NCI-H460 (cell line): Measurements from ENCODE around the gene ABHD15. TPM values are rescaled to one million over a fixed set of nuclear protein-coding genes. Genes with fewer than 3 reads are reported as not detected.

Experiments used
- DNase-seq: peaks from one replicate; pipeline ENCODE4 v3.0.0-alpha.2; 2016; ENCODE audit warnings: low read depth; ENCODE audit errors: extremely low read depth
- total RNA-seq: library from RNA; depleted of rRNA; stranded (reverse); fragments of >200 nt; shearing (Covaris generic); gene quantifications from 2 replicates; pipeline ENCODE4 v1.2.3, GENCODE V29; 2014

Gene ABHD15
- total RNA-seq, 1 experiment from 2014 or later, result 14.0 TPM

DNA sequence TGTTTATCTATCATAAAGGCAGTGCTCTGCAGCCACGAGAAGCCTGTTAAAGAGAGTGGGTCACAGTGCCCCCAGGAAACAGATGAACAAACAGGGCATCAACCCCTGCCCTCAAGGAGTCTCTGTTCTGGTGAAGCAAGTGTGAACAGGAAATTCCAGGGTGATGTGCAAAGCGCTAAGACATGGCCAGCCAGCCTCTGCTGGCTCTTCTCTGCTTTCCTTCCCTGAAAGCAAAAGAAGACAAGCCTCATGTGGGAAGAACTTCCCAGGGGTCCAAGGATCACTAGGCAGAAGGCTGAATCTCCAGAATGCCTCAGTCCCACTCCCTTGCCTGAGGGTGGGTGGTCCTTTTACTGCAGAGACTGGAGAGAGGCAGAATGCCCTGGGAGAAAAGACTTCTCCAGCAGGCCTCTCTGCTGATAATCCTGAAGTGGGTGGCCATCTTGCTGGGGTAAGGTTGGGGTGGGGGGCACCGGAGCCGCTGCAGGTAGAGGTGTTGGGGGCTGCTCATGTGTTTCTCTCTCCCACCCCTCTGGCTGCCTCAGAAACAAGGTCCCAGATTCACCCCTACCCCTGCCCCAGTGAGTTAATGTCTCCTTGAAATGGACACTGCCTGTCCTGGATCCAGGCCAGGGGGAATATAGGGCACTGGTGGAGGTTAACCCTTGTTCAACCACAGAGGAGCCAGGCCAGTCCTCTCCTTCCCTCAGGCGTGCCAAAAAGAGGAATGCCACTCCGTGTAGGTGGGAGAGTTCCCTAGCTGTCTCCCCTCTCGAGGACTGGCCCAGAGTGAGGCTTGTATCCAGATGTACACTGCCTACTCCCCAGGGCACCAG, 28.5 kb upstream of the ABHD15 start:
- no peak for DNase-seq

DNA sequence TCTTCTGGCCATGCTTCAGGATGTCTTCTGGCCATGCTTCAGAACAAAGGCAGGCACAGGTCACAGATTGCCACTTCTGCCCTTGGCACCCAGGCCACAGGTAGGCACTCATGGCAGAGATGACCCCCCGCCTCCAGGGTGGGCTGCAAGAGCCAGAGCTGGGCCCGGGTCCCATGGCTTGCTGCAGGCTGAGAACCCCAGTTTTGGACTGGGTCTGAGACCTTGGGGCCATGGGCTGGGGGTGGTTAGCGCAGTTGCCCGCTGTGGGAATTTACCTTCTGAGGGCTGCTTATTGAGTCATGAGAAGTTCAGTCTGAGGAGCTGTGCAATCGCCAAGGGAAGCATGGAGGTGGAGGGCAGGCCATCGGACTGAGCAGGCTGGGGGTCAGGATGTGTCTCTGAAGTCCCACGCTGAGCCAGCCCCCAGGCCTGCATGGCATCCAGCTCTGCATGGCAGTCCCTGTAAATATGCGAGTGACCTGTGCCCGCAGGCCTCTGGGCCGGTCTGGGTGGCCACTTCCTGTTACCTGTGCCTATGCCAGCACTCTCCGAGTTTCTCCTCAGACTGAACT, 27.8 kb upstream of the ABHD15 start:
- DNase-seq, result no peak

DNA sequence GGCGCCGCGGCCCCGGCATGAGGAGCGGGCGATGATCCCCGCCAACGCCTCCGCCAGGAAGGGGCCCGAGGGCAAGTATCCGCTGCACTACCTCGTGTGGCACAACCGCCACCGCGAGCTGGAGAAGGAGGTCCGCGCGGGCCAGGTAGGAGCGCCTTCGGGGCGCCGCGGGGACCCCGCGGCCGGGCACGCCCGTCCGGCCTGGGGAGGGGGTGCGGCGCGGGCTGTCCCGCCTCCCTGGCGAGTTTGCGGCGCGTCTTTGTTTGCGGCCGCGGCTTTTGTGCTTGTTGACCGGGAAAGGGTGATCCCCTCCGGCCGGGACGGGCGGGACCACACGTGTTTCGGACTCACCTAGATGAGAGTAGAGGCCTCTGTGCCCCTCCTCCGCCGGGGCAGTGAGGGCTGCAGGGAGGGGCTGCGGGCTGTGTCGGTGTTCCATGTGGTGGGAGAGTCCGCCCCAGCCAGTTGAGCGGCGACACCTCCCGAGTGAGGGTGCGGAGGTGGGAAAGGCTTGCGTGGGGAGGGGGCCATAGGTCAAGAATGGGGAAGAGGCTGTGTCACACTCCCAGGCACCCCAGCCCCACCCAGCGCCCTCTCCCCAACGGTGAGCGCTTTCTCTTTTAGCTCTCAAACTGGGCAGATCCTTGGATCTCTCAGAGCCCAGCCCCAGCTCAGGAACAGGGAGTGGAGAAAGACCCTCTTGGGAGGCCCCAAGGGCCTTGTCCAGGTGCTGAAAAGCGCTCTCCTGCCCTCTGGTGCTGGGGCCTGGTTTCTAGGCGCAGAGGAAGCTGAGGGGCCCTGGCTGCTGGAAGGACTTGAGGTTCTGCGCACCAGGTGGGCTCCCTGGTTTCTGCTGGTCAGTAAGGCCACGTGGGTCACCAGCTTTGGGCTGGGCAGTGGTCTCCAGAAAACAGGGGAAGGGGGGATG, 27.0 kb upstream of the ABHD15 start:
- no peak for DNase-seq

DNA sequence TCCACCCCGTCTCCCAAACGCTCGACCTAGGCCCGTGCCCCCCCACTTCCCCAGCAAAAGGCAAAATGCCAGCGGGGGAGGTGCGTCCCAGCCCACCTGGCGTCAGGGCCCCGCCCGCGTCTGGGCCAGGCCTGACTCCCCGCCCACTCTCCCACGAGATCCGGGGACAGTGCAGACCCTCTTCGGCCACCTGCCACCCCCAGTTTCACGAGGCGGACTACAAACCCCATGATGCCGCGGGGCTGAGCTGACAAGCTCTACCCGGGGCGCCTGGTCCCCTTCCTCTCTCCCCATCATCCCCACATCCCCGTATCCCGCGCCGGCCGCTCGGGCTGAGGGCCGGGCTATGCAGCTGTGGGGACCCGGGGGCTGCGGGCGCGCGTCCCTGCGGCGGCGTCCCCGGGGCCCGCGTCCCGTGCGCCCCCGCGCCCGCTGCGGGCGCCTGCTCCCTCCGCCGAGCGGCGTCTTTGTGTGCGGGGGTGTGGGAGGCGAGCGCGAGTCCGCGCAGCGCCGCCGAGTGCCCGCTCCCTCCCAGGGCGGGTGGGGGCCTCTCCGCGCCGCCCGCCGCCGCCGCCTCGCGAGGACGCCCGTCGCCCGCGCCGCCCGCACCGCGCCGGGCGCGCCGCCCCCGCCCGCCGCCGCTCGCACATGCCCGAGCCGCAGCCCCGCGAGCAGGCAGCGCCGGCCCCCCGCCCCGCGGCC, 26.2 kb upstream of the ABHD15 start, which contains the start of gene ANKRD13B:
Gene ANKRD13B, plus strand, starts transcription at position 283 of the 702 bp plus-strand sequence. CDS start 490 bp downstream, outside the sequence.
- no peak for DNase-seq

DNA sequence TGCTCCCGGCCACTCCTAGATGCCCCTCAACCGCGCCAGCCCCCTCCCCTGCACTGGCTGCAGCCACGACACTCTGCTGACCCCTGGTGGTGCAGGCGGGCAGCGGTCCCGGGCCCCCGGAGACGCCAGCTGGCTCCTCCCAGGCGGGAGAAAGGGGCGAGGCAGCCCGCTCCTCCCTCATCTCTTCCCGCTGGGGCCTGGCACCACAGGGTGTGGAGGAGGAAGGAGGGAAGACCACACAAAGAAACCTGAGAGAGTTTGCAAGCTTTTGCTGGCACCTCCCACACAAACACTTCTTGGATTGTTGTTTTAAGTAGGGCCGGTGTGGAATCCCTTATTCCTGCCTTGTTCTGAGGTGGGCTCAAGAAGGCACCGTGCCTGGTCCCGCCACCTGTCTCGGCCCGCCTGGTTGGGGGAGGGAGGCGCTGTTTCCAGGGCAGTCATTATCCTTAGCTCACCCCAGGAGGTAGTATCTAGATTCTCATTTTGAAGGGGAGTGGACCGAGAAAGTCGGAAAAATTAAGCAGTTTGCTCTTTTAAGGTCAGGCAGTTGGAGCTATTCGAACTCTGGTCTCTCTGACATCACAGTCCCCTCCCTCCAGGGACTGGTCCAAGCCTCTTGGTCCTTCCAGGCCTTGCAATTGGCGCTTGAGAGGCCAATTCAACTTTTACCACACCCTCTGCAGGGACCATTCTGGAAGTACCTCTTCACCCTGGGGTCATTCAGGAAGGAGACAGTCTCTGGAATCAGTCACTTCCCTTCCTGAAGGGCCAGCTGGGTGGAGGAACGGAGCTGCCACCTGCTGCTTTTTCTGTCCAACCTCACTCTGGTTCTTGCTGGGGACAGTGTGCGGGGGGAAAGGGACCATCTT, 25.1 kb upstream of the ABHD15 start:
- peak; percentile 86 for DNase-seq

DNA sequence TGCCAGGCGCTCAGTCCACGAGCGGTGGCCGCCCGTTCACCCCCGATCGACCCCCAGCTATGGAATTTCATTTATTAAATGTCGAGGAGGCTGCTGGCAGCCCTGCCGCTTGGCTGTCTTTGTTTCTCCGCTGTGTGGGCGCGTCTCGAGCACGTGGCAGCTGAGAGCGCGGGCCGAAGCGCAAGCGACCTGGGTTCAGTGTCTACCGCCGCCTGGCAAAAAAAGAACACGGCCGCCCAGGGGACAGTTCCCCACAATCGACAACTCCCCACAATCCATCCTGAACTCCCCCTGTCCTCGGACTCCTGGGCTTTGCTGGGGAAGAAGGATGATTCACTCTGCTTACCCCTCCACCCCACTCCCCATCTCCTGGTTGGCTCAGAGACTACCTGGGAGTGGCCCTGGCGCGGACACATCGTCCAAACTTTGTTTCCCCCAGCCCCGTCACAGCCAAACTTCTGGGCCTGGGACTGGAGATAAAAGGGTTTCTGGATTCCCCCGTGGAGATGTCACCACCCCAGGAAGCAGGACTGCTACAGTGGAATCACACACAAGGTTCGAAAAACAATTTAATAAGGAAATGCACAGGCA, 24.4 kb upstream of the ABHD15 start:
- no peak for DNase-seq

DNA sequence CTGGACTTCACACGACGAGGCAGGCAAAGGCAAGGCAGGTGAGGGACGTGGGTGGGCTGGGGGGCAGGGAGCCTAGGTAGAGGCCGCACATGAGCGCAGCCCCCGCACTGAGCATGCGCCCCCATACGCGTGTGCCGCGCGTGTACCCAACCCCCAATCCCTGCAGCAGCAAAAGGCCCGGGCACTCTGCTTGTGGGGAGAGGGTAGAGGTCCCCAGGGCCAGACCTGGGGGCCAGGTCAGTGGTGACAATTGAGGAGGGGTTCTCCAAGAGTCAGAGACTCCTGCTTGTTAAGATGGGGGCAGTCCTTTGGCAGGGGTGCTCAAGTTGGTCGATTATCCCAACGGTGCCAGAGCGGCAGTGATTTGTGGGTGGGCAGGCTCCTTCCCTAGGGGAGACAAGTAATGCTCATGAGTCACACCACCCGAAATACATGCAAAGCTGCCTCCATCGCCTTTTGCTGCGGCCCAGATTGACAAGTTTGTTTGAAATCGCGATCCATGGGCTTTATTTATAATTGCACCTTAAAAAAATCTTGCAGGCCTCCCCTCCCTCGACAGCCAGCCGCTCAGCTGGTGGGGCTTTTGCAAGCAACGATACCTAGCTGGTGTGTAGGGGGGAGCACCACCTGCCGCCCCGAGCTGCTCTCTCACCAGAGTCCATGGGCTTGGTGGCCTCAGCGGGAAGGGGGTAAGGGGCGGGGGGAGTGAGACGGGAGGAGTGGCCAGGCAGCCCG, 23.7 kb upstream of the ABHD15 start:
- no peak for DNase-seq

DNA sequence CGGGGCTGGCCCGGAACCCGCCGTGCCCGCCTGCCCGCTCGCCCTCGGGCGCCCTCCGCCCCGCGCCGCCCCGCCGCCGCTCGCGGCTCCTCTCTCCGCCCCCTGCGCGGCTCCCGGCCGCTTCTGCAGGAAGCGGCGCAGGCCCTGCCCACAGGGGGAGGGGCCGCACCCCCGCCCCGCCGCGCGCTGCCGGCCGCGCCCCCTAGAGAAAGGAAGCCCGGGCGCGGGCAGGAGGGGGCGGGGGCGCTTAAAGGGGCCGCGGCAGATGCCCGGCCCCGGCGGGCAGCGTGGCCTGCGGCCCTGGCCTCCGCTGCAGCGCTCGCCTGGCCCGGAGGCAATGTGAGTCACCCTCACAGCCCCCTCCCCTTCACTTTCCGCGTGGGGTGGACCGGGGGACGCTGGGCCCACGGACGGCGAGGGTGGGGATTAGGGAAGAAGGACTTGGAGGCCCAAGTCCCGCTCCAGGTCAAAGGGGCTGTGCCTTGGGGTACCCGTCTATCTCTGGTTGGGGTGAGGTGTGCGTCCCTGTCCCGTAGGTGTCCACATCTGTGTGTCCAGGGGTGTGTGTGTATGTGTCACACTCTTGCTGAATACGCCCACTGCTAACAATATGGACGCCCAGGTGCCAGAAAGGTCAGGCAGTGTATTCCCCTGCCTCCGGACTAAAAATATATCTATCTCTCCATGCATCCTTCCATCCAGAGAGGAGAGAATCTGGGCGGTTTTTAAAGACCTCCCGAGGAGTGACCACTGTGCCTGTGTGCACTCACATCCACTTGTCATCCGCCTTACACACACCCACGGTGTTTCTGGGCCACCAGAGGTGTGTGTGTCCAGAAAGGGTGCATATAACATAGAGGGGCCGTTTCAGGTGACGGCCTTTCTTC, 22.9 kb upstream of the ABHD15 start, which contains the start of gene GIT1:
Gene GIT1, minus strand, starts transcription at position 125 of the 887 bp plus-strand sequence. CDS start 270 bp downstream, outside the sequence.
- peak; percentile 81 for DNase-seq

DNA sequence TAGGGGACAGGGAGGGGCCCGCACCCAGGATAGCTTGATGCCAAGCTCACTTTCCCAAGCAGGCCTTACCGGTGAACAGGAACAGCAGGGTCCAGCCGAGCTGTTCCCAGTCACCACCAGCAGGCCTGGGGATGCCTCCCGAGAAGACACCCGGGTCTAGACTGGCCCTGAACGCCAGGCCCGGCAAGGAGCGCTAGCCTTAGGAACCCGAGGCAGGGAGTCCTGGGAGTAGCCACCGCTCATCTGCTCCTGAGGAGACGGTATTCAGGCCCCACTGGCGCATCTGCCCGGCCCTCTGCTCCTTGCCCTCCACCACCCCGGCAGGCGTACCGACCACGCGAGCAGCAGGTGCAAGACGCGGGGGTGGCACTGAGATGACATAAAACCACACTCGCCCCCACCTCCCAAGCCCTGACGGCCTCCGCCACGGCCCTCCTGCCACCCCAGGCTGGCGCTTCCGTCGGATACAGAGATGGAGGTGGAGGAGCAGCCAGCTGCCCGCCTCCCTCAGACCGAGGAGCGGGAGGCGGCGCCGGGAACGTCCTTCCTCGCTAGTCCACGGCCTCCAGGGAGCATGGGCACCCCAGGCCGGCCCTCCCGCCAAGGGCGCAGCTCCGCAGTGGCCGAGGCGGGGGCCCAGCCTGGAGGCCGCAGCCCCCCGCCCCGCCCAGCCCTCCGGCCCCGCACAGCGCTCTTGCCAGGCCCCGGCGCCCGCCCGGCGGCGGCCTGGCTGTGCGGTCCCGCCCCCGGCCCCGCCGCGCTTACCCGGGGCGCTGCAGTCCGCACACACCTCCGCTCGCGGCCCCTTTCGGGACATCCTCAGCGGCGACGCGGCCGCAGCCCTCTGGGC, 21.9 kb upstream of the ABHD15 start:
- DNase-seq, result no peak

DNA sequence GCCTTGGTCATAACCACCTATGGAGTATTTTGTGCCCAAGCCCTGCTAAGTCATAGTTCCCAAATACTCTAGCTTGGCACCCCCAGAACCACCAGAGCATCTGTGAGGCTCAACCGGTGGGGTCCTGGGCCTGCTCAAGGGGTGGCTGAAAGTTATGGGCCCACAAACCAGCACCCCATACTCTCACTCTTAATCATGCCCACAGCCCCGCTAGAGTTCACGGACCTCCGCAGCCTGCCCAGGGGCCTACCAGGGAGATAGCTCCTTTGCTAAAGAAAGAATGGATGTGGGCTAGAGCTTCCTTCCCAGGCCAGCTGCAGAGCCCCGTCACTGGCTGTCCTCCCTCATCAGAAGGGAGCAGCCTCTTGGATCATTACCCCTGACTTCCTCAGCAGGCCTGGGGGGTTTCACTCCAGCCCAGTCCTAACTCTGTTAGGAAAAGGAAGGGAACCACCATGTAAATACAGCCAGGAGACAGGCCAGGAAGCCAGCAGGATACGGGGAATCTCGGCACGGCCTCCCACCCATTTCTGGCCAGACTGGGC, 21.3 kb upstream of the ABHD15 start:
- no peak for DNase-seq

DNA sequence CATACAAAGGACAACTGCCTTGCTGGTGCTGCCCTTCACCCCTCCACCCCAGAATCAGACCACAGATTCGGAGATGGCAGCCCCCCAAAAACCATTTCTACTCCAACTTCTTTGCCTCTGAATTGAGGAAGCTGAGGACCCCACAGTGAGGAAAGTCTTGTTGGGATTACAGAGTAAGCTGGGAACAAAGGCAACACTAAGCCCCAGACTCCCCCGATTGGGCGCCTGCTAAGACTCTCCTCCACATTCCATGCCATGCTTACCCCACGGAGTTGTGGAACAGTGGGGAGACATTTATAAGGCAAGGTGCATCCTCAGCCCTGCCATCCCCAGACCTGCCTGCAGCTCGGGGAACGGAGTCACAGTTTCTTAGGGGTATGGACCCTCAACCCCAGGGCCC, 20.8 kb upstream of the ABHD15 start:
- DNase-seq, result no peak

DNA sequence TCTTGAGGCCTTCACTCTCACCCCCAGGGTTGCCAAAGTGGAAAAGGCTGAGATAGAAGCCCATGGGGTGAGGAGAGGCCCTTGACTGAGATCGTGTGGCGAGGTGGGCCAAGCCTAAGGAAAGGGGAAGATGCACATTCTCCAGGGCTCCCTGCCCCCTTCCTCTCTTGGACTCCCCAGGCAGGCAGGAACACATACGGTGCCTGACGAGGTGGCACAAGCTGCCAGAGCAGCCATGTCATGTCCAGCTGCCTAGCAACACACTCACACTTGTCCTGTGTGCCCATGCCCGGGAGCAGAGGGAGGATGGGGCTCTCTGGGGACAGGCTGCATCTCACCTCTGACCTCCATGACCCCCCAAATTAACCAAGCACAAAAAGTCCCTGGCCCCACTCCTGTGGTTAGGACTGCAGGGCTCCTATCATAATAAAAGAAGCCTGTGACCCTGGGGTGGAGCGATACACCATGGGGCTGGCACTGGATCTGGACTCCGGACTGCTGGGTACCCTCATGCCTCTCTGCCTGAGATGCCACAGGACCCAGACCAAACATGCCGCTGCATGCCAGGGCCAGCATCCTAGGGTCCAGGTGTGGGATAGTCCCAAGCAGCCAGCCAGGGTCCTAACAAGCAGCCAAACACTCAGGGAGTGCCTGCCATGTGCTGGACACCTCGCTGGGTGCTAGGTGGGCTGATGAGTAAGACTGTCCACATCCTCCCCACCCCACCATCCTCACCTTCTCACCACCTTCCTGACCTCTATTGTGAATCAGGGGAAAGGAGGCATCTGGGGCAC, 20.0 kb upstream of the ABHD15 start:
- no peak for DNase-seq

DNA sequence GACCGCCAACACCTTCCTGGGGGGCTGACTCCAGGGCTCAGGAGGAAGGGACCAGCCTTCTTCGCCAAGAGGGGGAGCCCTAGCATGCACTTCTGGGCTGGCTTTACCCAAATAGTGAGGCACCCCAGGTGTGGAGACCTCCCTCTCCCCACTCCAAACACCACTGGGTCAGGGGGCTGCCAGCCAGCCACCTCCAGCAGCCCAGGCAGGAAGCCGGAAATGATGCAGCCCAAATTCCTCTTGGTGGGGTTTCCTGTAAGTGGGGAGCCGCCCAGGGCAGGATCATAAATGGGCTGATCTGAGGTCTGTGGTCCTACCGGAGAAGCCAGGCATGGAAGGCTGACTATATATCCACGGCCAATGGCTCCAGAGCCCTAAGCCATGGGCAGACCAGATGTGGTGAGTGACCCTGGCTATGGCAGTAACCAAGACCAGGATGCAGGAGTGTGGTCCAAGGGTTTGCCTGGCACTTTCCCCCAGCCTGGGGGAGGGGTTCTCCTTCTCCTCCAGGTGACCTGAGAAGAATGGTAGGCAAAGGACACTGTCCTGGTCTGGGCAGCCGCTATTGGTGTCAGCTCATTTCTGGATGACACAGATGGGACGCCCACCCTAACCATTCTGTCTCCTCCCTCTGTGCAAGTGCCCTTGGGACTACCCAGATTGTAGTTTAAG, 18.4 kb upstream of the ABHD15 start:
- no peak for DNase-seq

DNA sequence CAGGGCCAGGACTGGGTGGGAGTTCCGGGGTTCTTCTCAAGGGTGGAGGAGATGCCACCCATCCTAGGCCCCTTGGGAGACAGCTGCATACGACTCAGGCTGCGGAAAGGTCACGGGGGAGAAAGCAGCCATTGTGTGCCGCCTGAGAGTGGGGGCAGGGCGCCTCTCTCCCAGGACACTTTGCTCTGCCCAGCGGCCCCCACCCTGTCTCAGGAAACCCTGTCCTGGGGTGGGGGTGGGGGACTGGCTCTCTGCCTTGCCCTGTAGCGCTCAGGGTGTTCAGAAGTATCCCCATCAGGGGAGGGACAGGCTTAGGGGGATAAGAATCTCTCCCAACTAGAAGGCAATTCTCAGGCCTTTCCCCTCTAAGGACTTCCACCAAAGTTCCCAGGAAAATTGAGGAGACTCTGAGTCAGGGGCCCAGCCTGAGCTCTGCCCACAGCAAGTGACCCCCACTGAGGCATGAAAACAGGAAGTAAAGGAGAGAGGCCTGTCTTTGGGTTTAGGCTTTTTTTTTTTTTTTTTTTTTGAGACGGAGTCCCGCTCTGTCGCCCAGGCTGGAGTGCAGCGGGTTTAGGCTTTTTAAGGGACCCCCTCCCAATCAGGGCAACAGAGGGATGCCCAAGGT, 17.7 kb upstream of the ABHD15 start:
- DNase-seq, result peak; percentile 38
